Rectal smooth muscle tissue (tissue), 1 donor: ENCODE results near the gene RGL2.
"Not testable (repeated sequence)": the region's sequence is repeated elsewhere in the genome, so short reads cannot be mapped to it uniquely, and the experiment has no call there.

ENCODE experiments used
- H3K27ac ChIP-seq: one replicate; pipeline ENCODE4 v1.7.0; 2013; ENCODE audit warnings: low read depth, low read length, inconsistent platforms
- H3K27me3 ChIP-seq: one replicate; pipeline ENCODE4 v1.7.0; 2013; ENCODE audit warnings: low read length; ENCODE audit not compliant: control insufficient read depth, insufficient read depth
- H3K36me3 ChIP-seq: one replicate; pipeline ENCODE4 v1.7.0; 2013; ENCODE audit warnings: low read length; ENCODE audit not compliant: control insufficient read depth, insufficient read depth
- H3K4me1 ChIP-seq: one replicate; pipeline ENCODE4 v1.7.0; 2013; ENCODE audit warnings: low read length; ENCODE audit not compliant: control insufficient read depth, insufficient read depth
- H3K4me3 ChIP-seq: one replicate; pipeline ENCODE4 v1.7.0; 2013; ENCODE audit warnings: low read length
- H3K9ac ChIP-seq: one replicate; pipeline ENCODE4 v1.7.0; 2013; ENCODE audit warnings: low read length

RGL2 gene

DNA sequence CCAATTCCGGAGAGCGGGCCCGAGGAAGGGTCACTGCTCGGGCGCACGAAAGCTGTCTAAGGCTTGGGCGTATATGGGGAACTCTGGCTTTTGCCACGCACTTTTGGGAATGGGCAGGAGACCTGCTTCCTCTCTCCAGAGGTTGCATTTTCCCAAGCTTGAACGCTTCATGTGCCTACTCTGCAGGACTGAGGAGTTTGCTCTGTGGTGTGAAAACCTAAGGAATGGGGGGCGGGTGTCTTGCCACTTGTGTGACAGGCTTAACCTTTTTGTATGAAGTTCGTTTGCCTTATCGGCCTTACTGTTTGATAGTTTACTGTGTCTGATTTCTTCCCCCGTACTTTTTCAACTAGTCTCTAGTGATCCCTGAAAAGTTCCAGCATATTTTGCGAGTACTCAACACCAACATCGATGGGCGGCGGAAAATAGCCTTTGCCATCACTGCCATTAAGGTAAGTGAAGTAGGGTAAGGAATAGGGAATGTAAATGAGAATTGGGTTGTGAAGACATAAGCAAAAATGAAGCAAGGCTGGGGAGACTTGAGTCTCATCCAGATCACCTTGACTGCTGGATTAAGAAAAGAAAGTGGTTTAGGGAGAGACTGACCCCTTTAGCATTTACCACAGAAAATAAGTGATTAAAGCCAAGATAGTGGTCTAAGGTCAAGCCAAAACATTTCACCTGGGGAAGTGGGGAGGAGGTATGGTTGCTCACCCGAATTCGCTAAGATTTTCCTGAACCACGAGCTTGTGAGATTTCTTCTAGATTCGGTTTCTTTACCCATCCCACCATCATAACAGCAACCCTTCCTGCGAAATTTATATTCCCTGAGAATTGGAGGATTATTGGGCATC is 26.2 kb downstream of the RGL2 start:
- no peaks in the 10 kb centered on the region for H3K27me3 ChIP-seq
- peaks cover 28% of the 10 kb centered on the region for H3K4me1 ChIP-seq
- H3K36me3 ChIP-seq = peaks cover 23% of the 10 kb centered on the region
- H3K27ac ChIP-seq = peak overlapping the region; percentile 85
- H3K9ac ChIP-seq = peak overlapping the region; percentile 85
- peak overlapping the region; percentile 84 for H3K4me3 ChIP-seq

GRCh38 chr6:33271468-33272274 is 27.1 kb downstream of the RGL2 start, which contains the start of the genes RPS18 and VPS52:
RPS18 (plus strand) TSS chr6:33272075; CDS start chr6:33272120, 45 bp downstream.
VPS52 (minus strand) TSS chr6:33271876; CDS start chr6:33271675, 201 bp downstream.
- H3K27me3 ChIP-seq = no peaks in the 10 kb centered on the region
- H3K9ac ChIP-seq = peak within 1 kb of the TSS; percentile 85
- H3K27ac ChIP-seq = peak within 1 kb of the TSS; percentile 96
- peaks cover 26% of the 10 kb centered on the region for H3K4me1 ChIP-seq
- peaks cover 30% of the 10 kb centered on the region for H3K36me3 ChIP-seq
- H3K4me3 ChIP-seq = peak within 1 kb of the TSS; percentile 84

GRCh38 chr6:33271117-33271467 is 27.6 kb downstream of the RGL2 start:
- peaks cover 21% of the 10 kb centered on the region for H3K4me1 ChIP-seq
- no peaks in the 10 kb centered on the region for H3K27me3 ChIP-seq
- peak overlapping the region; percentile 84 for H3K4me3 ChIP-seq
- H3K27ac ChIP-seq = peak overlapping the region; percentile 96
- H3K9ac ChIP-seq = peak overlapping the region; percentile 77
- H3K36me3 ChIP-seq = peaks cover 35% of the 10 kb centered on the region

DNA sequence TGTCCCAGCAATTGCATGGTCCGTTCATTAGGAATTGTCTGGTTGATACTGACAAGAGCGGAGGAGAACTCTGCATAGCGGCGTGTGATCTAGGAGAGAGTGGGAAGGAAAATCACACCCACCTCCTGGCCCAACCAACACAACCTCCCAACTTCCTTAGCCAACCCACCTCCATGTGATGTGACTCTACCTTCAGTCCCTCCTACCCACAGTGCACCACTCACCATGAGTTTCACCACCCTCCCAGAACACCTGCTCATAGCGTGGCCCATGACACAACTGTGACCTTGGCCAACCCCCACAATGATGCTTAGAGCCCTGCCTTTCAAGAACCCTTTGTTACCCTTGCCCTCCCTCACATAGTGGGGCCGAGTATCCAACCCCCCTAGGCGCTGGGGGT is 34.7 kb downstream of the RGL2 start:
- Histone ChIP-seq H3K9ac (no peak overlapping the region), H3K36me3 (peaks cover 37% of the 10 kb centered on the region), H3K4me1 (no peaks in the 10 kb centered on the region), H3K4me3 (no peak overlapping the region), H3K27ac (no peak overlapping the region), H3K27me3 (no peaks in the 10 kb centered on the region)

- not testable (repeated sequence) for H3K4me3 ChIP-seq, H3K9ac ChIP-seq, H3K27ac ChIP-seq, H3K4me1 ChIP-seq, H3K27me3 ChIP-seq
- peaks cover 35% of the 10 kb centered on the region for H3K36me3 ChIP-seq
Measured at GRCh38 chr6:33262490-33262889, 36.3 kb downstream of the RGL2 start.

- Histone ChIP-seq H3K9ac (no peak overlapping the region), H3K27ac (no peak overlapping the region), H3K4me1 (no peaks in the 10 kb centered on the region), H3K4me3 (no peak overlapping the region), H3K36me3 (peaks cover 16% of the 10 kb centered on the region), H3K27me3 (no peaks in the 10 kb centered on the region)
Measured at GRCh38 chr6:33259032-33259431, 39.7 kb downstream of the RGL2 start.

DNA sequence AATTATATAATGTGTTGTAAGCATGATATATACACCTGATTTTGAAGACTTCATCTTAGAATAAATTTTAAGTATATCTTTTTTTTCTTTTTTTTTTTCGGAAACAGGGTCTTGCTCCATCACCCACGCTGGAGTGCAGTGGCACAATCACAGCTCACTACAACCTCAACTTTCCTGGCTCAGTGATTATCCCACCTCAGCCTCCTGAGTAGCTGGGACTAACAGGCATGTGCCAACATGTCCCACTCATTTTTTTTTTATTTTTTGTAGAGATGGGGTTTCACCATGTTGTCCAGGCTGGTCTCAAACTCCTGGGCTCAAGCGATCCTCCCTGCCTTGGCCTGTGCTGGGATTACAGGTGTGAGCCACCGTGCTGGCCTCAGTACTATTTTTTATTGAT is 44.2 kb downstream of the RGL2 start:
- H3K9ac ChIP-seq = no peak overlapping the region

DNA sequence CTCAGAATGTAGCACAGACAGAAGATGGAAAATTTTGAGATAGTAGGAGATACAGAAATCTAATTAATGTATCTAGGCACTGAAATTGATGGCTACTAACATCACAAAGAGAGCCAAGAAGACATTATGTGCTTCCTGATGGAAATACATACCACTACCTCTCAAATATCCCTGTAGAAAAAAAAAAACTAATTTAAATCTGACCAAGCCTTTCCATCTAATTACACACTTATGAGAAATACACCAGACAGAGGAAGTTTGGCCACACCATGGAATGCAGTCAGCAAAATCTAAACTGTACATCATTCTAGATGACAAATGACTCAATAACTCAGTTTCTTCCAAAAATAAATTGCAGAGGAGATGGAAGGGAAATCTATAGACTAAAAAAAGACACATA is 46.0 kb downstream of the RGL2 start:
- H3K9ac ChIP-seq = no peak overlapping the region
- peaks cover 12% of the 10 kb centered on the region for H3K4me1 ChIP-seq
- no peaks in the 10 kb centered on the region for H3K27me3 ChIP-seq
- no peak overlapping the region for H3K27ac ChIP-seq
- H3K4me3 ChIP-seq = no peak overlapping the region
- peaks cover 2% of the 10 kb centered on the region for H3K36me3 ChIP-seq

More for the DNA sequence above, 44.2 kb downstream of the RGL2 start:
- H3K4me3 ChIP-seq = no peak overlapping the region
- peaks cover 4% of the 10 kb centered on the region for H3K36me3 ChIP-seq
- no peak overlapping the region for H3K27ac ChIP-seq
- H3K4me1 ChIP-seq = peaks cover 5% of the 10 kb centered on the region
- H3K27me3 ChIP-seq = no peaks in the 10 kb centered on the region

- Histone ChIP-seq H3K27ac (no peak overlapping the region), H3K36me3 (no peaks in the 10 kb centered on the region), H3K4me1 (peaks cover 12% of the 10 kb centered on the region), H3K4me3 (no peak overlapping the region), H3K9ac (no peak overlapping the region), H3K27me3 (no peaks in the 10 kb centered on the region)
Measured at GRCh38 chr6:33251395-33252012, 47.2 kb downstream of the RGL2 start.

DNA sequence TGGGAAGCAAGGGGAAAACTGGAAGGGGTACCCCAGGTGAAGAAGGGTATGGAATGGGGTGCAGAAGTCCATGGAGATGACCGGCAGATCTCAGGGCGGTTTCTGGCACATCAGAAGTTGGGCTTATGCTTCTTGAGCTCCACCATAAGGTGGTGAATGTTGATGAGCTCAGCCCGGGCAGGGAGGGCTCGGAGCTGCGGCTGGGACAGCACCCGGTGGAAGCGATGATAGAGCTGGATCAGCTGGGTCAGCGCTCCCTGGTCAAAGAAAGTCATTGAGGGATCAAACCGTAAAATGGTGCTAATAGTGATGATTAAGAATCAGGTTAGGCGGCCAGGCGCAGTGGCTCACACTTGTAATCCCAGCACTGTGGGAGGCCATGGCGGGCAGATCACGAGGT is 48.0 kb downstream of the RGL2 start:
- Histone ChIP-seq H3K36me3 (no peaks in the 10 kb centered on the region), H3K9ac (no peak overlapping the region), H3K4me1 (peaks cover 12% of the 10 kb centered on the region), H3K27me3 (no peaks in the 10 kb centered on the region), H3K4me3 (no peak overlapping the region), H3K27ac (no peak overlapping the region)

GRCh38 chr6:33249732-33250630 is 48.8 kb downstream of the RGL2 start:
- H3K36me3 ChIP-seq = no peaks in the 10 kb centered on the region
- peaks cover 12% of the 10 kb centered on the region for H3K4me1 ChIP-seq
- H3K27ac ChIP-seq = peak overlapping the region; percentile 88
- H3K4me3 ChIP-seq = peak overlapping the region; percentile 88
- H3K27me3 ChIP-seq = no peaks in the 10 kb centered on the region
- H3K9ac ChIP-seq = peak overlapping the region; percentile 91
